ENCODE results near the gene INPP5K.

The INPP5K gene

DNA sequence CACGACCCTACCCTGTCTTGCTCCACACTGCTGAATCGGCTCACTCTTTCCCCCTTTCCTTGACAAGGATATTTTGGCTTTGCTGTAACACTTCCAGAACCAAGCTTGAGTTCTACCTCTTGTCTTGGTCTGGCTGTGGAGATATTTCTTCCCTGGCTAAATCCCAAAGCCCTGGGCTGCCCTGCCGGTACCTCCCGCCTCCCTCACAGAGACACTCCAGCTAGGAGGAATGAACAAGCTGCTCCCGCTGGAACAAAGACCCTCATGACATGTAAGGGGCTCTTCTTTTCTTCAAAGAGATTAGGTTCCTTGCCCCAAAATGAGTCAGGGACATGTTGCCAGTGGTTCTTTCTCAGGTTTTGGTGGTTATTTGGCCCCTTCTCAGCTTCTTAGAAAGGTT lies 10.8 kb downstream of the INPP5K start:
- no peak overlapping the region for H3K4me3 ChIP-seq (ENCODE audit: low read length)
- TF ChIP-seq, protein P1, sequence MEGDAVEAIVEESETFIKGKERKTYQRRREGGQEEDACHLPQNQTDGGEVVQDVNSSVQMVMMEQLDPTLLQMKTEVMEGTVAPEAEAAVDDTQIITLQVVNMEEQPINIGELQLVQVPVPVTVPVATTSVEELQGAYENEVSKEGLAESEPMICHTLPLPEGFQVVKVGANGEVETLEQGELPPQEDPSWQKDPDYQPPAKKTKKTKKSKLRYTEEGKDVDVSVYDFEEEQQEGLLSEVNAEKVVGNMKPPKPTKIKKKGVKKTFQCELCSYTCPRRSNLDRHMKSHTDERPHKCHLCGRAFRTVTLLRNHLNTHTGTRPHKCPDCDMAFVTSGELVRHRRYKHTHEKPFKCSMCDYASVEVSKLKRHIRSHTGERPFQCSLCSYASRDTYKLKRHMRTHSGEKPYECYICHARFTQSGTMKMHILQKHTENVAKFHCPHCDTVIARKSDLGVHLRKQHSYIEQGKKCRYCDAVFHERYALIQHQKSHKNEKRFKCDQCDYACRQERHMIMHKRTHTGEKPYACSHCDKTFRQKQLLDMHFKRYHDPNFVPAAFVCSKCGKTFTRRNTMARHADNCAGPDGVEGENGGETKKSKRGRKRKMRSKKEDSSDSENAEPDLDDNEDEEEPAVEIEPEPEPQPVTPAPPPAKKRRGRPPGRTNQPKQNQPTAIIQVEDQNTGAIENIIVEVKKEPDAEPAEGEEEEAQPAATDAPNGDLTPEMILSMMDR (IDR thresholded peaks at IDR 0.05; ENCODE audit: insufficient read depth, low read depth, low read length, missing control alignments) = no peak
- no peak for DNase-seq (ENCODE audit: low read depth)

DNA sequence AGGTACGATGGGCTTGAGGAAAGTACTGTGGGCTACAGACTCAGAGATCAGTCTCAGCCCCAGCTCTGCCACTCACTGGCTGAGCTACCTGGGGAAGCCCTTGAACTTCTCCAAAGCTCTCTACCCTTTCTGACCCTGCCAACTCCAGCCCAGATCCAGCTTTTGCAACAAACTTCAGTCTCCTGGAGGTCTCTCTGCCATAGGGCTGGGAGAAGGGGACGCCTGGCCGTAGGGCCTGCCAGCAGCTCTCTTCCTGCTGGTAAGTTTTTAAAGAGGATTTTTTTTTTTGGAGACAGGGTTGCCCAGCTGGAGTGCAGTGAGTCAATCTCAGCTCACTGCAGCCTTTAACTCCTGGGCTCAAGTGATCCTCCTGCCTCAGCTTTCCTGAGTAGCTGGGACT lies 11.5 kb downstream of the INPP5K start:
- DNase-seq (ENCODE audit: low read depth) = no peak
- TF ChIP-seq, protein P1 (IDR thresholded peaks at IDR 0.05; ENCODE audit: insufficient read depth, low read depth, low read length, missing control alignments) = no peak
- H3K4me3 ChIP-seq (ENCODE audit: low read length) = no peak overlapping the region

DNA sequence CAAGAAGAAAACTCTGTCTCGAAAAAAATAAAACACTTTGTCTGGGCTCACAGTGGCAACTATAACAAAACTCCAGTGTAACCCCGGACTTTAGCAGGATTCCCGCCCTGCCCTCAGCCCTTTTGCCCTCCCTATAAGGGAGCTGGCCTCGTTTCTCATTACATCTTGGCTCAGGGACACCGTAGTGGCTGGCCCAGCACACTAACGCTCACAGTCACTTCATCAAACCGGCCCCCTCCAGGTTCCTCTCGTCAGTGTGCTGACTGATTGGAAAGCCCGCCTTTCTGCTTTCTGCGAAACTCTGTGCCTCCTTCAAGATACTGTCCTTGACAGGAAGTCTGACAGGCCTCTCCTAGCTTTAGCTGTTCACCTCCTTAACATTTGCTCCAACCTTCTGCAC lies 12.7 kb downstream of the INPP5K start:
- TF ChIP-seq, protein P1 (IDR thresholded peaks at IDR 0.05; ENCODE audit: insufficient read depth, low read depth, low read length, missing control alignments) = no peak
- no peak for DNase-seq (ENCODE audit: low read depth)
- no peak overlapping the region for H3K4me3 ChIP-seq (ENCODE audit: low read length)

GRCh38 chr17:1498869-1499268 lies 17.5 kb downstream of the INPP5K start:
- DNase-seq (ENCODE audit: low read depth) = no peak
- TF ChIP-seq, protein P1 (IDR thresholded peaks at IDR 0.05; ENCODE audit: insufficient read depth, low read depth, low read length, missing control alignments) = no peak
- H3K4me3 ChIP-seq (ENCODE audit: low read length) = no peak overlapping the region

DNA sequence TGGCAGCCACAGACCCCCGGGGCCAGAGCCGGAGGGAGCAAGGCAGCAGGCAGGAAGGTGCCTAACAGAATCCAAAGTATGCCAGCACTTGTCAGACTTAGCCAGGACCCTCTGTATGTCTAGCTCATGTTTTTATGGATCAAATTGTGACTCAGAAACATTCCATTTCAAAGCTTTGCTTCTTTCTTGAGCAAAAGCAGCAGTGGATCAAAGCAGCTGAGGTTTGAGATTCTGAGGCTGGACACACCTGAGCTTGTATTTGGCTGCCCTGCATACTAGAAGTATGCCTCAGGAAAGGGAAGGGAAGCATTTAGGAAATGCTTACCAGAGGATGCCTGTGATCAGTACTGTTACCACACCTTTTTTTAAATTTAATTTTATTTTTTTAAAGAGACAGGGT lies 18.2 kb downstream of the INPP5K start:
- TF ChIP-seq, protein P1 (IDR thresholded peaks at IDR 0.05; ENCODE audit: insufficient read depth, low read depth, low read length, missing control alignments) = no peak
- no peak overlapping the region for H3K4me3 ChIP-seq (ENCODE audit: low read length)
- peak; percentile 50 for DNase-seq (ENCODE audit: low read depth)

GRCh38 chr17:1497831-1498230 lies 18.6 kb downstream of the INPP5K start:
- H3K4me3 ChIP-seq (ENCODE audit: low read length) = no peak overlapping the region
- TF ChIP-seq, protein P1 (IDR thresholded peaks at IDR 0.05; ENCODE audit: insufficient read depth, low read depth, low read length, missing control alignments) = no peak
- no peak for DNase-seq (ENCODE audit: low read depth)

- DNase-seq (ENCODE audit: low read depth) = no peak
- H3K4me3 ChIP-seq (ENCODE audit: low read length) = no peak overlapping the region
- TF ChIP-seq, protein P1 (IDR thresholded peaks at IDR 0.05; ENCODE audit: insufficient read depth, low read depth, low read length, missing control alignments) = no peak
These were observed 19.5 kb downstream of the INPP5K start for GRCh38 chr17:1496869-1497268.
